GM23338 (cell line): ENCODE results near the gene CCDC92B. TPM values are rescaled to one million over a fixed set of nuclear protein-coding genes. Genes with fewer than 3 reads are reported as not detected.

Source experiments
- ATAC-seq: fragments of 200-7000 bp; cut with Tn5 transposase; 3 replicates; pipeline ENCODE4 v1.9.1; 2020
- DNase-seq: peaks from one replicate; pipeline ENCODE4 v3.0.0-alpha.2; 2015; ENCODE audit warnings: low spot score
- H2AFZ ChIP-seq: fragments of 200-600 bp; sonication (generic); 2 replicates; pipeline ENCODE4 v1.8.0; 2016; ENCODE audit warnings: antibody characterized with exemption, mild to moderate bottlenecking, moderate library complexity
- H3F3A ChIP-seq: fragments of 200-600 bp; sonication (generic); replicated peaks from 2 replicates; pipeline ENCODE4 v1.8.0; 2017; ENCODE audit warnings: antibody characterized with exemption, mixed run types, low read depth
- H3K27ac ChIP-seq: fragments of 200-600 bp; sonication (generic); 2 replicates; pipeline ENCODE4 v1.6.1; 2016; ENCODE audit warnings: low read depth
- H3K27me3 ChIP-seq: fragments of 200-600 bp; sonication (generic); 2 replicates; pipeline ENCODE4 v1.8.0; 2016; ENCODE audit warnings: mild to moderate bottlenecking, mixed run types, moderate library complexity; ENCODE audit not compliant: insufficient read depth
- H3K36me3 ChIP-seq: fragments of 200-600 bp; sonication (generic); 2 replicates; pipeline ENCODE4 v1.8.0; 2016; ENCODE audit warnings: mild to moderate bottlenecking; ENCODE audit not compliant: insufficient read depth
- H3K4me1 ChIP-seq: fragments of 200-600 bp; sonication (generic); 2 replicates; pipeline ENCODE4 v1.8.0; 2016; ENCODE audit warnings: mild to moderate bottlenecking, moderate library complexity; ENCODE audit not compliant: insufficient read depth
- H3K4me2 ChIP-seq: fragments of 200-600 bp; sonication (generic); 2 replicates; pipeline ENCODE4 v1.7.1; 2017; ENCODE audit warnings: mixed run types
- H3K4me3 ChIP-seq: fragments of 200-600 bp; sonication (generic); 2 replicates; pipeline ENCODE4 v1.6.1; 2016; ENCODE audit warnings: mixed run types
- H3K79me2 ChIP-seq: fragments of 200-600 bp; sonication (generic); replicated peaks from 2 replicates; pipeline ENCODE4 v1.8.0; 2017; ENCODE audit warnings: mild to moderate bottlenecking; ENCODE audit not compliant: insufficient read depth
- H3K9me2 ChIP-seq: fragments of 200-600 bp; sonication (generic); 2 replicates; pipeline ENCODE4 v1.8.0; 2017; ENCODE audit not compliant: insufficient read depth
- H4K20me1 ChIP-seq: fragments of 200-600 bp; sonication (generic); replicated peaks from 2 replicates; pipeline ENCODE4 v1.8.0; 2017; ENCODE audit warnings: mild to moderate bottlenecking; ENCODE audit not compliant: insufficient read depth
- H3K27ac Mint-ChIP-seq: 2 replicates; pipeline ENCODE4 v1.8.0; 2020; ENCODE audit warnings: inconsistent platforms, mild to moderate bottlenecking, moderate library complexity, mixed read lengths
- H3K27me3 Mint-ChIP-seq: 3 replicates; pipeline ENCODE4 v1.8.0; 2022; ENCODE audit warnings: low read depth, mild to moderate bottlenecking, moderate library complexity, mixed read lengths, inconsistent platforms; ENCODE audit not compliant: insufficient read depth, poor library complexity
- H3K36me3 Mint-ChIP-seq: 3 replicates; pipeline ENCODE4 v1.8.0; 2021; ENCODE audit warnings: low read depth, mild to moderate bottlenecking, inconsistent platforms, moderate library complexity, mixed read lengths
- H3K4me1 Mint-ChIP-seq: 3 replicates; pipeline ENCODE4 v1.8.0; 2020; ENCODE audit warnings: mild to moderate bottlenecking, inconsistent platforms, mixed read lengths
- H3K4me3 Mint-ChIP-seq: 3 replicates; pipeline ENCODE4 v1.8.0; 2021; ENCODE audit warnings: moderate library complexity, mild to moderate bottlenecking, inconsistent platforms, mixed read lengths
- H3K9me3 Mint-ChIP-seq: 3 replicates; pipeline ENCODE4 v1.8.0; 2020; ENCODE audit warnings: moderate library complexity, mild to moderate bottlenecking, inconsistent platforms, mixed read lengths
- CREB1 ChIP-seq: fragments of 250-450 bp; sonication (Bioruptor Pico); IDR thresholded peaks from 2 replicates; pipeline ENCODE4 v1.5.0; 2020; ENCODE audit warnings: low read depth, mild to moderate bottlenecking, moderate library complexity
- EZH2 ChIP-seq: fragments of 200-600 bp; sonication (generic); IDR thresholded peaks from one replicate; pipeline ENCODE4 v1.8.0; 2017; ENCODE audit warnings: antibody characterized with exemption, mild to moderate bottlenecking, low read depth; ENCODE audit not compliant: unreplicated experiment
- EZH2phosphoT487 ChIP-seq: fragments of 200-600 bp; sonication (generic); IDR thresholded peaks from one replicate; pipeline ENCODE4 v1.8.1; 2018; ENCODE audit warnings: antibody characterized with exemption; ENCODE audit not compliant: unreplicated experiment
- JUNB ChIP-seq: IDR thresholded peaks from one replicate; pipeline ENCODE4 v1.6.1; 2016; ENCODE audit warnings: antibody characterized with exemption; ENCODE audit not compliant: unreplicated experiment
- NANOG ChIP-seq: IDR thresholded peaks from 2 replicates; pipeline ENCODE4 v1.6.1; 2016; ENCODE audit warnings: antibody characterized with exemption, borderline replicate concordance
- POLR2AphosphoS5 ChIP-seq: IDR thresholded peaks from 2 replicates; pipeline ENCODE4 v1.6.1; 2016; ENCODE audit warnings: antibody characterized with exemption, low read depth
- STAT1 ChIP-seq: IDR thresholded peaks from one replicate; pipeline ENCODE4 v1.6.1; 2016; ENCODE audit warnings: antibody characterized with exemption; ENCODE audit not compliant: unreplicated experiment
- ZNF114 ChIP-seq: fragments of 250-450 bp; sonication (Bioruptor Pico); IDR thresholded peaks from 2 replicates; pipeline ENCODE4 v1.5.0; 2020; ENCODE audit warnings: mild to moderate bottlenecking, moderate library complexity
- ZNF331 ChIP-seq: fragments of 250-450 bp; sonication (Bioruptor Pico); IDR thresholded peaks from 2 replicates; pipeline ENCODE4 v1.5.0; 2020; ENCODE audit warnings: low read depth, mild to moderate bottlenecking, moderate library complexity
- polyA plus RNA-seq: library from polyadenylated mRNA; unstranded; fragments of >200 nt; fragmentation: Nextera tagmentation; extraction: Ambion mirVana; gene quantifications from 2 replicates; pipeline ENCODE4 v1.2.1, GENCODE V29; 2016
- total RNA-seq: library from RNA; depleted of rRNA; stranded (reverse); fragments of >200 nt; shearing (Covaris generic); gene quantifications from 2 replicates; pipeline ENCODE4 v1.2.3, GENCODE V29; 2014
- TF ChIP-seq, protein P1 (sequence below): IDR thresholded peaks from one replicate; pipeline ENCODE4 v1.6.1; 2018; ENCODE audit warnings: antibody characterized with exemption; ENCODE audit not compliant: unreplicated experiment
- TF ChIP-seq, protein P2 (sequence below), 2 experiments: fragments of 200-600 bp in 1 of 2; sonication (generic) in 1 of 2; conservative IDR thresholded peaks; 2 replicates each; pipeline versions ENCODE4 v1.5.1 to v1.6.1; 2016 to 2017; ENCODE audit warnings: antibody characterized with exemption in 2 of 2, low read depth in 2 of 2, mild to moderate bottlenecking in 2 of 2, moderate library complexity in 1 of 2
- TF ChIP-seq, protein P3 (sequence below): IDR thresholded peaks from 2 replicates; pipeline ENCODE4 v1.6.1; 2016; ENCODE audit warnings: antibody characterized with exemption
- TF ChIP-seq, protein P4 (sequence below): fragments of 250-450 bp; sonication (Bioruptor Pico); IDR thresholded peaks from 2 replicates; pipeline ENCODE4 v1.5.0; 2020; ENCODE audit warnings: mild to moderate bottlenecking, moderate library complexity

The CCDC92B gene
- total and polyA plus RNA-seq, 2 experiments from 2014 or later: 5.7 to 9.1 TPM

DNA sequence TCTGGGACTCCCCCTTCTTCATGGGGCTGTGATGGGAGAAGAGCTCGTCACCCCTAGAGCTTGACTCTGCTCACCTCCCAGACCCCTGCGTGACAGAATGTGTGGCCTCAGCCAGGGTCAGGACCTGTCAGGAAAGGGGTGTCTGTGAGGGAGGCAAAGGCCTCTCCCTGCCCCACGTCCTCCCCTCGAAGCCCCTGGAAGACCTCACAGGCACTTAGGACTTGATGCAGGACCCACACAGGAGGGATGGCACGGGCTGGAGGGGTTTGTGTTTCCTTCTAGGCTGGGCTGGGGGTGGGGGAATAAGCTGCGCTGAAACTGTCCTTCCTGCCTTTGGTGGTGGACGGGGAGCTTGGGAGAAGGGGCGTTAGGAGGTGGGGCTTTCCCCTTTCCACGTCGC lies 26.8 kb downstream of the CCDC92B start:
- Histone ChIP-seq H3K4me1 (peaks cover 28% of the 10 kb centered on the region), H2AFZ (no peak overlapping the region), H3K4me3 (no peak overlapping the region), H3F3A (peaks cover 10% of the 10 kb centered on the region), H3K4me2 (no peak overlapping the region), H3K79me2 (no peaks in the 10 kb centered on the region), H4K20me1 (peaks cover 3% of the 10 kb centered on the region; the same call in 1 of the 2 replicates), H3K27ac (no peak overlapping the region), H3K36me3 (no peaks in the 10 kb centered on the region), H3K9me2 (no peaks in the 10 kb centered on the region), H3K27me3 (peaks cover 3% of the 10 kb centered on the region; the same call in 1 of the 2 replicates)
- Mint-ChIP-seq H3K9me3 (no peaks in the 10 kb centered on the region), H3K4me1 (peaks cover 21% of the 10 kb centered on the region), H3K4me3 (no peak overlapping the region), H3K27ac (no peak overlapping the region), H3K36me3 (peaks cover 3% of the 10 kb centered on the region; the same call in 1 of the 3 replicates), H3K27me3 (peaks cover 25% of the 10 kb centered on the region)
- DNase-seq (no peak), ATAC-seq (no peak)
- TF ChIP-seq, protein P1, sequence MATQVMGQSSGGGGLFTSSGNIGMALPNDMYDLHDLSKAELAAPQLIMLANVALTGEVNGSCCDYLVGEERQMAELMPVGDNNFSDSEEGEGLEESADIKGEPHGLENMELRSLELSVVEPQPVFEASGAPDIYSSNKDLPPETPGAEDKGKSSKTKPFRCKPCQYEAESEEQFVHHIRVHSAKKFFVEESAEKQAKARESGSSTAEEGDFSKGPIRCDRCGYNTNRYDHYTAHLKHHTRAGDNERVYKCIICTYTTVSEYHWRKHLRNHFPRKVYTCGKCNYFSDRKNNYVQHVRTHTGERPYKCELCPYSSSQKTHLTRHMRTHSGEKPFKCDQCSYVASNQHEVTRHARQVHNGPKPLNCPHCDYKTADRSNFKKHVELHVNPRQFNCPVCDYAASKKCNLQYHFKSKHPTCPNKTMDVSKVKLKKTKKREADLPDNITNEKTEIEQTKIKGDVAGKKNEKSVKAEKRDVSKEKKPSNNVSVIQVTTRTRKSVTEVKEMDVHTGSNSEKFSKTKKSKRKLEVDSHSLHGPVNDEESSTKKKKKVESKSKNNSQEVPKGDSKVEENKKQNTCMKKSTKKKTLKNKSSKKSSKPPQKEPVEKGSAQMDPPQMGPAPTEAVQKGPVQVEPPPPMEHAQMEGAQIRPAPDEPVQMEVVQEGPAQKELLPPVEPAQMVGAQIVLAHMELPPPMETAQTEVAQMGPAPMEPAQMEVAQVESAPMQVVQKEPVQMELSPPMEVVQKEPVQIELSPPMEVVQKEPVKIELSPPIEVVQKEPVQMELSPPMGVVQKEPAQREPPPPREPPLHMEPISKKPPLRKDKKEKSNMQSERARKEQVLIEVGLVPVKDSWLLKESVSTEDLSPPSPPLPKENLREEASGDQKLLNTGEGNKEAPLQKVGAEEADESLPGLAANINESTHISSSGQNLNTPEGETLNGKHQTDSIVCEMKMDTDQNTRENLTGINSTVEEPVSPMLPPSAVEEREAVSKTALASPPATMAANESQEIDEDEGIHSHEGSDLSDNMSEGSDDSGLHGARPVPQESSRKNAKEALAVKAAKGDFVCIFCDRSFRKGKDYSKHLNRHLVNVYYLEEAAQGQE: no peak
- TF ChIP-seq NANOG (no peak), STAT1 (no peak), JUNB (no peak), CREB1 (CRISPR knock-in tag) (no peak), ZNF331 (no peak), ZNF114 (CRISPR knock-in tag) (no peak), POLR2AphosphoS5 (no peak), EZH2phosphoT487 (no peak), EZH2 (no peak)
- TF ChIP-seq, protein P2, sequence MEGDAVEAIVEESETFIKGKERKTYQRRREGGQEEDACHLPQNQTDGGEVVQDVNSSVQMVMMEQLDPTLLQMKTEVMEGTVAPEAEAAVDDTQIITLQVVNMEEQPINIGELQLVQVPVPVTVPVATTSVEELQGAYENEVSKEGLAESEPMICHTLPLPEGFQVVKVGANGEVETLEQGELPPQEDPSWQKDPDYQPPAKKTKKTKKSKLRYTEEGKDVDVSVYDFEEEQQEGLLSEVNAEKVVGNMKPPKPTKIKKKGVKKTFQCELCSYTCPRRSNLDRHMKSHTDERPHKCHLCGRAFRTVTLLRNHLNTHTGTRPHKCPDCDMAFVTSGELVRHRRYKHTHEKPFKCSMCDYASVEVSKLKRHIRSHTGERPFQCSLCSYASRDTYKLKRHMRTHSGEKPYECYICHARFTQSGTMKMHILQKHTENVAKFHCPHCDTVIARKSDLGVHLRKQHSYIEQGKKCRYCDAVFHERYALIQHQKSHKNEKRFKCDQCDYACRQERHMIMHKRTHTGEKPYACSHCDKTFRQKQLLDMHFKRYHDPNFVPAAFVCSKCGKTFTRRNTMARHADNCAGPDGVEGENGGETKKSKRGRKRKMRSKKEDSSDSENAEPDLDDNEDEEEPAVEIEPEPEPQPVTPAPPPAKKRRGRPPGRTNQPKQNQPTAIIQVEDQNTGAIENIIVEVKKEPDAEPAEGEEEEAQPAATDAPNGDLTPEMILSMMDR (conservative IDR thresholded peaks at IDR 0.05; ENCODE audit: low read depth in 2 of 2): no peak
- TF ChIP-seq, protein P3, sequence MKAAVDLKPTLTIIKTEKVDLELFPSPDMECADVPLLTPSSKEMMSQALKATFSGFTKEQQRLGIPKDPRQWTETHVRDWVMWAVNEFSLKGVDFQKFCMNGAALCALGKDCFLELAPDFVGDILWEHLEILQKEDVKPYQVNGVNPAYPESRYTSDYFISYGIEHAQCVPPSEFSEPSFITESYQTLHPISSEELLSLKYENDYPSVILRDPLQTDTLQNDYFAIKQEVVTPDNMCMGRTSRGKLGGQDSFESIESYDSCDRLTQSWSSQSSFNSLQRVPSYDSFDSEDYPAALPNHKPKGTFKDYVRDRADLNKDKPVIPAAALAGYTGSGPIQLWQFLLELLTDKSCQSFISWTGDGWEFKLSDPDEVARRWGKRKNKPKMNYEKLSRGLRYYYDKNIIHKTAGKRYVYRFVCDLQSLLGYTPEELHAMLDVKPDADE: no peak
- TF ChIP-seq, protein P4, sequence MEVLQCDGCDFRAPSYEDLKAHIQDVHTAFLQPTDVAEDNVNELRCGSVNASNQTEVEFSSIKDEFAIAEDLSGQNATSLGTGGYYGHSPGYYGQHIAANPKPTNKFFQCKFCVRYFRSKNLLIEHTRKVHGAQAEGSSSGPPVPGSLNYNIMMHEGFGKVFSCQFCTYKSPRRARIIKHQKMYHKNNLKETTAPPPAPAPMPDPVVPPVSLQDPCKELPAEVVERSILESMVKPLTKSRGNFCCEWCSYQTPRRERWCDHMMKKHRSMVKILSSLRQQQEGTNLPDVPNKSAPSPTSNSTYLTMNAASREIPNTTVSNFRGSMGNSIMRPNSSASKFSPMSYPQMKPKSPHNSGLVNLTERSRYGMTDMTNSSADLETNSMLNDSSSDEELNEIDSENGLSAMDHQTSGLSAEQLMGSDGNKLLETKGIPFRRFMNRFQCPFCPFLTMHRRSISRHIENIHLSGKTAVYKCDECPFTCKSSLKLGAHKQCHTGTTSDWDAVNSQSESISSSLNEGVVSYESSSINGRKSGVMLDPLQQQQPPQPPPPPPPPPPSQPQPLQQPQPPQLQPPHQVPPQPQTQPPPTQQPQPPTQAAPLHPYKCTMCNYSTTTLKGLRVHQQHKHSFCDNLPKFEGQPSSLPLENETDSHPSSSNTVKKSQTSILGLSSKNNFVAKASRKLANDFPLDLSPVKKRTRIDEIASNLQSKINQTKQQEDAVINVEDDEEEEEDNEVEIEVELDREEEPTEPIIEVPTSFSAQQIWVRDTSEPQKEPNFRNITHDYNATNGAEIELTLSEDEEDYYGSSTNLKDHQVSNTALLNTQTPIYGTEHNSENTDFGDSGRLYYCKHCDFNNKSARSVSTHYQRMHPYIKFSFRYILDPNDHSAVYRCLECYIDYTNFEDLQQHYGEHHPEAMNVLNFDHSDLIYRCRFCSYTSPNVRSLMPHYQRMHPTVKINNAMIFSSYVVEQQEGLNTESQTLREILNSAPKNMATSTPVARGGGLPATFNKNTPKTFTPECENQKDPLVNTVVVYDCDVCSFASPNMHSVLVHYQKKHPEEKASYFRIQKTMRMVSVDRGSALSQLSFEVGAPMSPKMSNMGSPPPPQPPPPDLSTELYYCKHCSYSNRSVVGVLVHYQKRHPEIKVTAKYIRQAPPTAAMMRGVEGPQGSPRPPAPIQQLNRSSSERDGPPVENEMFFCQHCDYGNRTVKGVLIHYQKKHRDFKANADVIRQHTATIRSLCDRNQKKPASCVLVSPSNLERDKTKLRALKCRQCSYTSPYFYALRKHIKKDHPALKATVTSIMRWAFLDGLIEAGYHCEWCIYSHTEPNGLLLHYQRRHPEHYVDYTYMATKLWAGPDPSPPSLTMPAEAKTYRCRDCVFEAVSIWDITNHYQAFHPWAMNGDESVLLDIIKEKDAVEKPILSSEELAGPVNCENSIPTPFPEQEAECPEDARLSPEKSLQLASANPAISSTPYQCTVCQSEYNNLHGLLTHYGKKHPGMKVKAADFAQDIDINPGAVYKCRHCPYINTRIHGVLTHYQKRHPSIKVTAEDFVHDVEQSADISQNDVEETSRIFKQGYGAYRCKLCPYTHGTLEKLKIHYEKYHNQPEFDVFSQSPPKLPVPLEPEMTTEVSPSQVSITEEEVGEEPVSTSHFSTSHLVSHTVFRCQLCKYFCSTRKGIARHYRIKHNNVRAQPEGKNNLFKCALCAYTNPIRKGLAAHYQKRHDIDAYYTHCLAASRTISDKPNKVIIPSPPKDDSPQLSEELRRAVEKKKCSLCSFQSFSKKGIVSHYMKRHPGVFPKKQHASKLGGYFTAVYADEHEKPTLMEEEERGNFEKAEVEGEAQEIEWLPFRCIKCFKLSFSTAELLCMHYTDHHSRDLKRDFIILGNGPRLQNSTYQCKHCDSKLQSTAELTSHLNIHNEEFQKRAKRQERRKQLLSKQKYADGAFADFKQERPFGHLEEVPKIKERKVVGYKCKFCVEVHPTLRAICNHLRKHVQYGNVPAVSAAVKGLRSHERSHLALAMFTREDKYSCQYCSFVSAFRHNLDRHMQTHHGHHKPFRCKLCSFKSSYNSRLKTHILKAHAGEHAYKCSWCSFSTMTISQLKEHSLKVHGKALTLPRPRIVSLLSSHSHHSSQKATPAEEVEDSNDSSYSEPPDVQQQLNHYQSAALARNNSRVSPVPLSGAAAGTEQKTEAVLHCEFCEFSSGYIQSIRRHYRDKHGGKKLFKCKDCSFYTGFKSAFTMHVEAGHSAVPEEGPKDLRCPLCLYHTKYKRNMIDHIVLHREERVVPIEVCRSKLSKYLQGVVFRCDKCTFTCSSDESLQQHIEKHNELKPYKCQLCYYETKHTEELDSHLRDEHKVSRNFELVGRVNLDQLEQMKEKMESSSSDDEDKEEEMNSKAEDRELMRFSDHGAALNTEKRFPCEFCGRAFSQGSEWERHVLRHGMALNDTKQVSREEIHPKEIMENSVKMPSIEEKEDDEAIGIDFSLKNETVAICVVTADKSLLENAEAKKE (CRISPR knock-in tag): no peak
